ENCODE results near the gene CALML3. TPM values are rescaled to one million over a fixed set of nuclear protein-coding genes. Genes with fewer than 3 reads are reported as not detected.

CALML3 gene
- total RNA-seq, 6 donors from 2014 or later, result not detected

DNA sequence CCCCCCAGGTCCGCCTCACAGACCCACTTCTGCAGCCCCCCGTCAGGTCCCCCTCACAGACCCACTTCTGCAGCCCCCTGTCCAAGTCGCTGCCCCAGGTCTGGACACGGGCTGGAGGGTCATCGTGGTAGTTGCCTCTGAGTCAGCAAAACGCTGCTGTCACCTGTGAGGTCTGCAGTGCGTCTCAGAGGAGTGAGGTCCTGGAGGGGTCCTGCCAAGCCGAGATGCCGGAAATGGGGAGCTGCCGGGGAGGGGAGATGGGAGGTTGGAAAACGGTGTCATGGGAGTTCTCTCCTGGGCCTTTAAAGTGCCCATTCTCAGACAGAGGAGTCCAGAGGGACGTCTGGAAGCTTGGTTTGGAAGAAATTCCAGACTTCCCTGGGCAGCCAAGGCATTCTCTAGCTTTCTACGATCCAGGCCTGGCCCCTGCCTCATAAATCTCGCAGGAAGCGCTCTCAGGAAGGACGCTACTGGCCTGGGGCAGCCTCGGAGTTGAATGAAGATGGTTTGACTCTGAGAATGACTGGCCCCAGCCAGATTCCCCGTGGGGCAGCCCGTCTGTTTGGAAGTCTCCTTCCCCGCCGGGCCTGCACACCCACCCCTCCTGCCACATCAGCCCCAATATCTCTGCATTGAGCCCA lies 38.7 kb downstream of the CALML3 start:
- peak in 1 of 2 donors; percentile 22 for ATAC-seq (ENCODE audit: low FRiP score in 2 of 2)
- TF ChIP-seq, protein P1, sequence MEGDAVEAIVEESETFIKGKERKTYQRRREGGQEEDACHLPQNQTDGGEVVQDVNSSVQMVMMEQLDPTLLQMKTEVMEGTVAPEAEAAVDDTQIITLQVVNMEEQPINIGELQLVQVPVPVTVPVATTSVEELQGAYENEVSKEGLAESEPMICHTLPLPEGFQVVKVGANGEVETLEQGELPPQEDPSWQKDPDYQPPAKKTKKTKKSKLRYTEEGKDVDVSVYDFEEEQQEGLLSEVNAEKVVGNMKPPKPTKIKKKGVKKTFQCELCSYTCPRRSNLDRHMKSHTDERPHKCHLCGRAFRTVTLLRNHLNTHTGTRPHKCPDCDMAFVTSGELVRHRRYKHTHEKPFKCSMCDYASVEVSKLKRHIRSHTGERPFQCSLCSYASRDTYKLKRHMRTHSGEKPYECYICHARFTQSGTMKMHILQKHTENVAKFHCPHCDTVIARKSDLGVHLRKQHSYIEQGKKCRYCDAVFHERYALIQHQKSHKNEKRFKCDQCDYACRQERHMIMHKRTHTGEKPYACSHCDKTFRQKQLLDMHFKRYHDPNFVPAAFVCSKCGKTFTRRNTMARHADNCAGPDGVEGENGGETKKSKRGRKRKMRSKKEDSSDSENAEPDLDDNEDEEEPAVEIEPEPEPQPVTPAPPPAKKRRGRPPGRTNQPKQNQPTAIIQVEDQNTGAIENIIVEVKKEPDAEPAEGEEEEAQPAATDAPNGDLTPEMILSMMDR (IDR thresholded peaks at IDR 0.05), result no peak
- TF ChIP-seq POLR2AphosphoS5 (IDR thresholded peaks at IDR 0.05) (no peak), EP300 (IDR thresholded peaks at IDR 0.05) (no peak), POLR2A (IDR thresholded peaks at IDR 0.05) (no peak)

GRCh38 chr10:5563991-5564536 lies 39.3 kb downstream of the CALML3 start:
- Histone ChIP-seq H3K9me3 (no peaks in the 10 kb centered on the region), H3K36me3 (no peaks in the 10 kb centered on the region), H3K27ac (no peak overlapping the region), H3K27me3 (no peaks in the 10 kb centered on the region), H3K4me3 (no peak overlapping the region), H3K4me1 (peaks cover 0 to 11% (median 6%) of the 10 kb centered on the region in 4 donors)
- DNase-seq (peak in 1 of 2 donors; percentile 15), ATAC-seq (ENCODE audit: low FRiP score in 2 of 2) (peak; percentile 7 to 48)
- TF ChIP-seq POLR2A (IDR thresholded peaks at IDR 0.05) (no peak), POLR2AphosphoS5 (IDR thresholded peaks at IDR 0.05) (no peak), EP300 (IDR thresholded peaks at IDR 0.05) (no peak)
- TF ChIP-seq, protein P1 (IDR thresholded peaks at IDR 0.05), result no peak
- 73 to 75% methylated on average over 11 to 18 of the region's 18 CpGs for WGBS, 2 donors

More for the DNA sequence above, 38.7 kb downstream of the CALML3 start:
- peak in 1 of 2 donors; percentile 19 for DNase-seq
- no peak overlapping the region for H3K27ac ChIP-seq
- WGBS, 2 donors, result 71 to 89% methylated on average over 8 to 21 of the region's 21 CpGs
- H3K4me1 ChIP-seq, result peaks cover 0 to 11% (median 6%) of the 10 kb centered on the region in 4 donors
- H3K9me3 ChIP-seq, result no peaks in the 10 kb centered on the region
- H3K36me3 ChIP-seq, result no peaks in the 10 kb centered on the region
- no peak overlapping the region for H3K4me3 ChIP-seq
- no peaks in the 10 kb centered on the region for H3K27me3 ChIP-seq

GRCh38 chr10:5564537-5565204 lies 39.9 kb downstream of the CALML3 start:
- peaks cover 0 to 11% (median 6%) of the 10 kb centered on the region in 4 donors for H3K4me1 ChIP-seq
- no peak overlapping the region for H3K4me3 ChIP-seq
- TF ChIP-seq EP300 (IDR thresholded peaks at IDR 0.05) (no peak), POLR2AphosphoS5 (IDR thresholded peaks at IDR 0.05) (no peak), POLR2A (IDR thresholded peaks at IDR 0.05) (no peak)
- TF ChIP-seq, protein P1 (IDR thresholded peaks at IDR 0.05), result no peak
- 44 to 65% methylated on average over 16 to 17 of the region's 17 CpGs for WGBS, 2 donors
- H3K27ac ChIP-seq, result no peak overlapping the region
- no peak for ATAC-seq (ENCODE audit: low FRiP score in 2 of 2)
- H3K9me3 ChIP-seq, result no peaks in the 10 kb centered on the region
- no peaks in the 10 kb centered on the region for H3K36me3 ChIP-seq
- peak in 1 of 2 donors; percentile 8 for DNase-seq
- H3K27me3 ChIP-seq, result no peaks in the 10 kb centered on the region

GRCh38 chr10:5565205-5565545 lies 40.4 kb downstream of the CALML3 start:
- Histone ChIP-seq H3K4me3 (no peak overlapping the region), H3K27me3 (no peaks in the 10 kb centered on the region), H3K4me1 (peaks cover 0 to 11% (median 6%) of the 10 kb centered on the region in 4 donors), H3K27ac (no peak overlapping the region), H3K36me3 (no peaks in the 10 kb centered on the region), H3K9me3 (no peaks in the 10 kb centered on the region)
- 90 to 95% methylated on average over 3 to 8 of the region's 8 CpGs for WGBS, 2 donors
- DNase-seq (no peak), ATAC-seq (ENCODE audit: low FRiP score in 2 of 2) (no peak)
- TF ChIP-seq, protein P1 (IDR thresholded peaks at IDR 0.05), result no peak
- TF ChIP-seq POLR2A (IDR thresholded peaks at IDR 0.05) (no peak), EP300 (IDR thresholded peaks at IDR 0.05) (no peak), POLR2AphosphoS5 (IDR thresholded peaks at IDR 0.05) (no peak)
